Measurements from ENCODE around the gene EPB41L2.

GRCh38 chr6:131029626-131030297 is 33.3 kb downstream of the EPB41L2 start:
- TF ChIP-seq CTCF (conservative IDR thresholded peaks at IDR 0.05 in 1 of 2, IDR thresholded peaks at IDR 0.05 in 1 of 2; ENCODE audit: low read depth in 1 of 2, low read length in 2 of 2) (no peak), EZH2 (IDR thresholded peaks at IDR 0.05; ENCODE audit: low read length, missing control alignments) (no peak)
